Stimulated activated naive CD8-positive, alpha-beta T cell treated with anti-CD3 and anti-CD28 coated beads, Interleukin-15, Interleukin-2, amounts not matched to agents 100 U/mL and 50 U/mL, for 24 hours (primary cell): Measurements from ENCODE around the gene PSMF1.

Source experiments
- ATAC-seq: fragments of 150-1000 bp; cut with Tn5 transposase; one replicate; pipeline ENCODE4 v1.10.0; 2021
- DNase-seq: peaks from one replicate; pipeline ENCODE4 v3.0.0; 2021

Gene PSMF1

DNA sequence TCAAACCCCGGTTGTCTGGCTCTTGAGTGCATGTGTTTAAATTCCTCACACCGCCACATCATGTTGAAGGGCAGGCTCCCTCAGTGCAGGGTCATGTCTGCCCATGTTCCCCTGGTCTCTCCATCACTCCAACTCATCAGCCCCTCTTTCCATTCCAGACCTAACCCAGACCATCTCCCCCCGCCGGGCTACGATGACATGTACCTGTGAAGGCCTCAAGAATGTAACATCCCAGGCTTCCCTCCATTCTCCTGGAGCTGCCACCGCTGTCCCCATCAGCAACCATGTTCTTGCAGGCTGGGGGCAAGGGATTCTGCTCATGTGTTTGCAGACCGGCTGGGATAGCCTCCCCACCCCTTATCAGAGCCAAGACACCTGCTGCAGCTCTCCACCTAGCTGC, 46.5 kb downstream of the PSMF1 start:
- no peak for ATAC-seq

DNA sequence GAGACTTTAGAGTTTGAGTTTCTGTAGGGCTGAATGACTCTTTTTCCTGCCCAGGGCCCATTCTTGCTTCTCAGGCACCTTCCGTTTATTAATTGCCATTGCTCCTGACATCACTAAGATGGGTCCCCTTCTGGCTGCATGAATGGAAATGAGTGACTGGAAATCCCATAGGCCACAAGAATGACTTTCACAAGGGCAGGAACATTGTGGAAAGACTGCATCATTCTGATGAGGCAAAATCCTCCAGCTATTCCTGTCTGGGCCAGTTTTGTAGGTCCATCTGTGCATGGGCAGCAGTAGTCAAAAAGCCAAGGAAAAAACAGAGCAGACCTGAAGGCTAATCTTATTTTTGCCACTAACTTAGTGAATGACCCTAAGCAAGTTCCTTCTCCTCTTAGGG, 47.1 kb downstream of the PSMF1 start:
- no peak for DNase-seq
- ATAC-seq = no peak

More for the DNA sequence above, 46.5 kb downstream of the PSMF1 start:
- DNase-seq = no peak

DNA sequence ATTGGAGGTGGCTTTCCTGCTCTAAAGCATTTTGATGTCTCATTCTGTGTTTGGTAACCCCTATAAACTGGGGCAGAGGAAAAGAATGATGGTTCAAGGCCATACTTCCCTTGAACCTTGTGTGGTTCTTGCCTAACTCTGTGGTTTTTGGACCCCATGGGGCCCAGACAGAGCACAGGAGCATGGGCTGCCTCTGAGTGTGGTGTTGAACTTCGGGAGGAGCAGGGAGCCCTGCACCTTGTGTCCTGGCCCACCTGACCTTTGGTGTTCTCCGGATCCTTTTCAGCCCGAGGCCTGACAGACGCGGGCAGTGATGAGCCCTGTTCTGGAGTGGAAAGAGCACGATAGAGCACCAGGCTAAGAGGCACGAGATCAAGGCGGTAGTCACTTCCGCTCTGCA, 47.5 kb downstream of the PSMF1 start:
- DNase-seq (no peak), ATAC-seq (no peak)

DNA sequence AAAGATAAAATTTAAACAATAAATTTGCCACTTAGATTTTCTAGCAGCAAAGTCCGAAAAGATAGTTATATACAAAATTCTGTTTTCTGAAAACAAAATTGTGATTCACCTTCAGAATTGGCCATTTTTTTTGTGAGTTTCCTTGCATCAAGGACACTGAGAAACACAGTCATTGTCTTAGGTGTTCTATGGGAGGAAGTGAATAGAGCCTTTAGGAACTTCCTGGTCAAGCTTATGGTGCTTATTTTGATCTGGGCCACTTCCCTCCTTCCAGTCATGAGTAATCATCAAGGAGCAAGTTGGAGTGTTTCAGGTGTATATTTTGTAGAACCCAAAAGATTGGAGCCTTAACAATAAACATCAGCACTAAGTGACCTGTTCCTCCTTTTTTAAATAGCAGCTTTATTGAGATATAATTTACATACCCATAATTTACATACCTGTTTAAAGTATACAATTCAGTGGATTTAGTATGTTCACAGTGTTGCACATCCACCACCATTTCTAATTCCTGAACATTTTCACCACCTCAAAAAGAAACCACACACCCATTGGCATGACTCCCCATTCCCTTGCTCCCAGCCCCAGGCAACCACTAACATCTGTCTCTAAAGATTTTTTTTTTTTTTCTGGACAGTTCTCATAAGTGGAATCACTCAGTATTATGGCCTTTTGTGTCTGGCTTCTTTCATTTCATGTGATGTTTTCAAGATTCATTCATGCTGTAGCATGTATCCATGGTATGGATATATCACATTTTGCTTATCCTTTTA, 48.7 kb downstream of the PSMF1 start:
- ATAC-seq (no peak), DNase-seq (no peak)

DNA sequence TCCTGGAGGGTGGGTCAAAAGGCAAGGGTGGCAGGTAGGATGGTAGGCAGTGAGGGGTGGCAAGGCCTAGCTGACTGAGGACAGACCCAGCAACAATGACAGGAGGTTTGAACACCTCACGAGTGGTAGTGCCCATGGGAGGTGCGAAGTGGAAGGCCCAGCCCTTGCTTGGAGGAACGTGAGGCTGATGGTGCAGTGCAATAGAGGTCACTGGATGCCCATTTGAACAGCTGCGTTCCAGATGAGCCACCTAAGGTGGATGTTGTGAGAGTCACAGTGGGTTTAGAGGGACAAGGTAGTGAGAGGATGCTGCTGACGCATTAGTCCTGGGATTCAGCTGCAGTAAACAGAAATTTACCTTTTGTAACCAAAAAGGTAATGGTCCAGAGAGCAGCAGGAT, 50.8 kb downstream of the PSMF1 start:
- ATAC-seq (no peak), DNase-seq (no peak)

DNA sequence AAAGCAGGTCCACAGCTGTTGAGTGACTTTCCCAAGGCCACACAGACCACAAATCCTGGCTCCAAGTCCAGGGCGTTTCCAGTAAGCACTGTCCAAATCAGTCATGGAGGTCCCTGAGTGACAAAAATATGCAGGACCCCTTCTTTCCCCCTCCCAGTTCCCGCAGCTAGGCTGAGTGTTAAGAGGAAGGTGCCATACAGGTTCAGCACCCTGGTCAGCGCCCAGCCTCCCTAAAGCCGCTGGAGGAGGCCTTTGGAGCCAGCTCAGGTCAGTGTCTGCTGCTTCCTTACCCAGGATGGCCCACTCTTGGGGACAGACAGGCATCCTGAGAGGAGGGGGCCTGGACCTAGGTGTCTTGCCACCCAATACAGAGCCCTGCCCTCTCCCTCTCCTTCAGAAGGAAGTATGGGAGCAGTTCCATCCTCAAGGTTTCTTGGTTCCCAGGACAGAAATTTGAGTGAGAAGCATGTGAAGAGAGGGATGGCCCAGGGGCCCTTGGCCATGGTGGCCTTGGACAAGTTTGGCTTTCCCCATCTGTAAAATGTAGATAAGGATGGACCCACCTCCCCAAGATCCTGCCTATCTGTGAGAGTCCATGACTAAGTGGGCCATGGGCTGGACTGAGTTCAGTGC, 53.2 kb downstream of the PSMF1 start:
- ATAC-seq = no peak
- DNase-seq = peak; percentile 29

DNA sequence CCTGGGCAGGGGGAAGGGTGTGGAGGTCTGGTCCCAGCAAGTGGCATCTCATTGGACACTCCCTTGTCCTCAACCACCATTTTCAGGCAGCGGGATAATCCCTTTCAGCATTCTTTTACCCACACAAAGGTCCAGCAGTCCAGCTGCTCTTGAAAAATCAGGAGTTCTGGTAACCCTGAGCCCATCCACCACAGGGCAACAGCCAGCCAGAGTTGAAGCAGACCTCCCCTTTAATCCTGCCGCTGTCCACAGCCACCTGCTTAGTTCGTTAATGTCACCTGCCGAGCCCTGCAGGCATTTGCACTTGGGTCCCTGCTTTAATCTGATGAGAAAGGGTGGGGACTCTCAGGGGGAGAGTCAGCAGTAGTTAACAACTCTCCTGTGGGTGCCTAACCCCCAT, 55.3 kb downstream of the PSMF1 start:
- DNase-seq = no peak
- no peak for ATAC-seq

DNA sequence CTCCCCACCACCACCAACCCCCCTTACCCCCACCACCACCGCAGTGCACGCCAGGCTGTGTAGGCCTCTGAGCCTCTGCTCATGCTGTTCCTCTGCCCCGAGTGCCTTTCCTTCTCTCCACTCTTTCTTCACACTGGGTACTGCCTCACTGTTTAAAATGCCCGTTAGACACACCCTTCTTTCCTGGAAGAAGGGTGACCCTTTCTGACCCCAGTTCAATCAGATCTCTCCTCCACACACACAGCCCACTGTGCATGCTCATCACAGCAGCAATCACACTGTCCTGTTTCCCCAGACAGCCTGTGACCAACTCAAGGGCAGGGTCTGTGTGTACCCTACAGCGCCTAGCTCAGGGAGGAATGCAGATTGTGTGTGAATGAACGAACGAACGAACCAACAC, 56.4 kb downstream of the PSMF1 start:
- no peak for ATAC-seq
- no peak for DNase-seq

DNA sequence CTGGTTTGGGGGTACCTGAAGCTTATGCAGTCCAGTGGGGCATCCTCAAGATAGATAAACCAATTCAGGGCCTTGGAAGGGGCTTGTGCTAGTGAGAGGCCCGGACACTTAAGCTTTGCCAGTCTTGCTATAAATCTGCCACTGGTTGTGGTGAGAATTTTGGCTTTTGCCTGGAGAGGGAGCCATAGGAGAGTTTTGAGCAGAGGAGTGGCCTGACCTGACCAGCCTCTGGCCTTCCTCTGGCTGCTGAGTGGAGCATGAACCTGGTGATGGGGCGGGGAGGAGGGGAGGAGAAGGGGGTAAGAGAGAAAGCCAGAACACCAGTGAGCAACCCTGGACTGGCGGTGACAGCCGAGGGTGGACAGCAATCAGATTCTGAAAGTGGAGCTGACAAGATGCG, 59.3 kb downstream of the PSMF1 start:
- ATAC-seq = no peak
- no peak for DNase-seq

DNA sequence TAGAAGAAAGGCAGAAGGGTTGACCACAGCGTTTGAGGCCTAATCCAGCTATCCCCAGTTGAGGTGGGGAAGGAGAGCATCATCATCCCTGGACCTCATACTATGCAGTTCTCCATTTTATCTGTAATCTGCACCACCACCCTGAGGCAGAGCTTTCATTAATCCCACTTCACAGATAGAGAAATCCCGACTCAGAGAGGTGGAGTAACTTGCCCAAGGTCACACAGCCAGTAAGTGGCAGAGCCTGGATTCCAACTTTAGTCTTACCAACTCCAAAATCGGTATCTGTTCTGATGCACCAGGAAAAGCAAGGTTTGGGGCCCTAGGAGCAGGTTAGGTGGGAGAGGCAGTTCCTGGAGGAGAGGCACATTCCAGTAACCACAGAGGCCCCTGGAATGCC, 59.7 kb downstream of the PSMF1 start:
- DNase-seq (no peak), ATAC-seq (no peak)

DNA sequence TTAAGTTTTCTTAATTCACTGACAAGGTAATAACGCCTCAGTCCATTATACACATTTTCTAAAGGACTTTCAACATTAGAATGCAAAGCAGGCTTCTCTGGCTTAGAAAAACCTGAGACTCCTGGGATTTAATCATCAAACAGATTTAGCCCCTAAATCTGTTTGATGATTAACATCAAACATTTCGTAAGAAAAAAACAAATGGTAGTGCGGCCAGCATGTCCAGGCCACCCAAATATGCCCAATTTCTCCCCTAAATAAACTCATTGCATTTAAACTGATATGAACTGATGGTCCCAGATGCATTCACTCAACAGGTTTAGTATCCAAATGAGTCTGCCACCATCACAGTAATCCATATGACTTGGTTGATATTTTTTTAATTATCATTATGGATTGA, 60.2 kb downstream of the PSMF1 start:
- DNase-seq (no peak), ATAC-seq (no peak)

DNA sequence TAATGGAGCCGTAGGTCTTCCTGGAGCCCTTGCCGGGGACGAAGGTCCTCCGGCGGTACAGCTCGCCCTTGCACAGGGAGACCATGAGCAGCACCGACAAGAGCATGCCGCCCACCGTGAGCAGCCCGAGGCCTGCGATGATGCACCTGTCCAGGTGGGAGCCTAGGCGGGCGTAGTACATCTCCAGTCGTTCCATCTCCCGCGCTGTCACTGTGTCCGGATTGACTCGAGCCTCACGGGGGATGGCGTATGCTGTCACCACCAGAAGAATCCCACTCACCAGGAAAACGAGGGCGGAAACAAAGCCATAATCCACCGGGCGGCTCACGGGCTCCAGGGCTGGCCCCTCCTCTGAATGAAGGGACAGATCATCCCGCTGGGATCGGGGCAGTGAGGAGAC, 62.5 kb downstream of the PSMF1 start:
- ATAC-seq (no peak), DNase-seq (no peak)

DNA sequence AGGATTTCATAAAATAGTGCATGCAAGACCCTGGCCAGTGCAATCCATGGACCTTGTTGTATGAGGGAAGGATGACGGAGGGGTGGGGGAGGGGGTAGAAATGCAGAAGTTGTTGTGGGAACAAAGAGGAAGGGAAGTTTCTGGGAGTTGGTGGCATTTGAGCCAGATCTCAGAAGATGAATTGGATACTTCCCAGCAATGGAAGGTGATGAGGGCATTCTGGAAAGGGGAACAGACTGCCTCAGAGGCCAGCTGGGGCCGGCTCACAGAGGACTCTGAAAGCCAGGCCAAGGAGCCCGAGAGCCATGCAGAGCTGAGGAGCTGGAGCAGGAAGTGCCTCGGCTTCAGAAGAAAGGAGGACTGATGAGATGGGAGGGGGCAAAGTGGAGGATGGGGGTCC, 63.7 kb downstream of the PSMF1 start:
- DNase-seq (no peak), ATAC-seq (no peak)

DNA sequence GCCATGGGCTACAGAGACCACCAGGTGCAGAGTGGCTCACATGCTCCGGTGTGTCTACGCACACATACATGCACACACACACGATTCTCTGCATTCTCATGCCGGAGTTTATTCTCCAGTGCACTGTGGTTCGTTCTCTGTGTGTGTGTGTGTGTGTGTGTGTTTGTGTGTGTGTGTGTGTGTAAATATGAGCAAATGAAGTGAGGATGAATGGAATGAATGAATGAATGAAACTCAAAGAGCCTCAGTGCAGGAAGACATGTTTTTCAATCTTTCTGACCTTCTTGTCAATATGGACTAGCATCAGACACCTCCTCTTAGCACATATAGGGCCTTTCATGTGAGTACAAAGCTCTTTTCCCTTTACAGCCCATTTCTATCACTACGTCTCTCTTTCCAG, 64.8 kb downstream of the PSMF1 start:
- no peak for DNase-seq
- ATAC-seq = no peak

DNA sequence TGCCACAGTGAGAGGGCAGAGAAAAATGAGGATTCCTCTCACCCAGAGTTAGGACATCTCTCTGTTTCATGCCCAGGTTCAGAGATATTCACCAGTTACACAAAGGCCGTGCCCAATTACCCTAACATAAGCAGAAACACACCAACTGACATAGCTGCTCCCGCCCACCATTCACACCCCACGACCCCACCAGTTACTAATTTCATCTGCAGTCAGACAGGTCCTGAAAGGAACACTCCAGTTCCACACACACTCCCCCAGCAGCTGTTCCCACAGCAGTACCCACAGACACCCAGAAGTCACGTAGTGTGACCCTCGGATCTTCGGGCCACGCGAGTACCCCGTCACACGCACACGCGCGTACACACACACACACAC, 65.8 kb downstream of the PSMF1 start:
- ATAC-seq = no peak
- DNase-seq = no peak

DNA sequence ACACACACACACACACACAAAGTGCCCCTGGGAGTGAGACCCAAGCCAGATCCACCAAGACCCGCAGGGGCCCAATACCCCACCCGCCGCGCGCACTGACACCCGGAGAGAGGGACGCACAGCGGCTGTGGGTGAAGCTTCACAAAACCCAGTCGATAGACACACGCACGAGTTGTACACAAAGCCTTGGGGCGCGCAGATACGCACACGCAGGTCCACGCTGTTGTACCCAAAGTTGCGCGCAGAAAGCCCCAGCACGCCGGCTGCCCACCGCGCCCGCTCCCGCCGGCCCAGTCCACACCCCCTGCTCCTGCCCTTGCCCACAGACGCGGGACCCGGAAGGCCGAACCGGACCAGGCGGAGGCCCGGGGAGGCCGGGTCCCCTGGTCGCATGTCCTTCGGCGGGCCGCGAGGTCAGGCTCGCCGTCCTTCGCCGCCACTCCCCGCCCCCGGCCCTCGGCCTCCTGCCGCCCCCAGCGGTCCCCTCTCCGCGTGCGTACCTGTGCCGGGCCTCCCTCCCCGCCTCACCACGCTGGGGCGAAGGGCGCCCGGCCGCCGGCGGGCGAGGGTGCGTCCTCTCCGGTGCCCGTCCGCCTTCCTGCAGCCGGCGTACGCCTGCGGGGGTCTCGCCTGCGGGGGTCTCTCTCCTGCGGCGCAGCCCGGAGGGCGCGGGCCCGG, 66.4 kb downstream of the PSMF1 start, which contains the start of gene TMEM74B:
TMEM74B (minus strand) TSS at position 344 of the 678 bp plus-strand sequence. CDS start 1,180 bp downstream, outside the sequence.
- DNase-seq = no peak
- ATAC-seq = no peak

DNA sequence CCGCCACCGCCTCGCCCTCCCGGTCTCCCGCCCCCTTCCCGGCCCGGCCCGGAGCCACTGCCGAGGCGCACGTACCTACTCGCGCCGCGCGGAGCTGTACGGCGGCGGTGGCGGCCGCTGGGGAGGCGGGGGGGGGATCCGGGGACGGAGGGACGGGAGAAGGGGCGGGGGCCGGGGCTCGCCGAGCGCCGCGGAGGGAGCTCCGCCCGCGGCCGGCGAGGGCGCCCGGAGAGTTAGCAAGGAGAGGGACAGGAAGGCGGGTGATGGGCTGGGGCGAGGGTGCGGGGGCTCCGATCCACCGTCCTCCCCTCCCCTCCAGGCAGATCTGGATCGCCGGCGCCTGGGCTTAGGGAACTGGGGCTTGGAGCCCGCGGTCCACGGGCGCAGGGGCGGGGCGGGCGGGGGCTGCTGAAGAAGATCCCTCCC, 66.9 kb downstream of the PSMF1 start:
- peak; percentile 8 for ATAC-seq
- DNase-seq = peak; percentile 14

DNA sequence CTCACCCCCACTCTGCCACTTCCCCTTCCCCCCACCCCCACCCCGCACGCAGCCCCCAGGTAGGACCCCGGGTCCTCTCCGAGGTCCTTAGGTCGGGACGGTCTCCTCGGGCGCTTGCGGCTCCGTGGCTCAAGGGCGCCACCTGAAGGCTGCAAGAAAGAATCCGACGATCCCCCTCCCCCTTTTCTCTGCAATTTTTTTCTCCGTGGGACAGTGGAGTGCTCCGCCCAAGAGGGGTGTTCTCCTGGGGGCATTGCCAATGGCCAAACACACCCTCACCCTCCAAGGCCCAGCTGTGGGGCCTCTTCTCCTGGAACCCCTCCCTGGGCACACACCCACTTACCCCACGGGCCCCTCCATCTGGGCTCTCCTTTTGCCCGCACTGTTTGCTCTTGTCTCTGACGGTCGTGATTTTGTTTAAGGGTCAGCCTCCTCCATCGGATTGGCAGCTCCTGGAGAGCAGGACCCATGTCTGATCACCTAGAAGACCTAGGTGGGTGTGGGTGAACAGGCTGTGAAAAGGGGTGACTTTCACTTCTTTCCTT, 67.5 kb downstream of the PSMF1 start:
- ATAC-seq (peak; percentile 49), DNase-seq (peak; percentile 69)

DNA sequence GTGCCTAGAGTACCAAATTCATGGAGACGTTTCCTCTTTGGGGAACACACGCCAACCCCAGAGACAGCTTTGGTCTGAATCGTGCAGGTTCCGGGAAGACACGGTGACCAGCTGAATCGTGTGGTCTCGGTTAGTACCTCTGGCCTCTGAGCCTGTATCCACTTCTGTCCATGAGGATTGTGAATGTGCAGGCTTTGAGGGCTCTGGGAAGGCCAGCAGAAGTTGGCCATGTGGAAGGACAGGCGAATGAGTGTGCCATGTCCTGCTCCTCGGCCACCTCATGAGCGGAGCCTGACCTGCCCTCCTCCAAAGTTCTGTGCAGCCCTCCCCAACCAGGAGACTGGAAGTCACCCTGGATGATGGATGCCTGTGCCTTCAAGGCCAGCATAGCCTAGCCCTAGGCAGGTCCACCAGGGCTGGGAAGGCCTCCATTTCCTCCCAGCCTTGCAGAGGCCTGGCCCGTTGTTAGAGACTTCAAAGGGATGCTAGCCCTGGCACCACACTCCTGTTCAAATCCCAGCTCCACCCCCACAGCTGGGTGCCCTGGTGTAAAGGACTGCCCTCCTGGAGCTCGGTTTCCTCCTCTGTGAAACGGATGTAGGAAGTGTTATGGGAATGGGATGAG, 68.1 kb downstream of the PSMF1 start:
- ATAC-seq = no peak
- no peak for DNase-seq

DNA sequence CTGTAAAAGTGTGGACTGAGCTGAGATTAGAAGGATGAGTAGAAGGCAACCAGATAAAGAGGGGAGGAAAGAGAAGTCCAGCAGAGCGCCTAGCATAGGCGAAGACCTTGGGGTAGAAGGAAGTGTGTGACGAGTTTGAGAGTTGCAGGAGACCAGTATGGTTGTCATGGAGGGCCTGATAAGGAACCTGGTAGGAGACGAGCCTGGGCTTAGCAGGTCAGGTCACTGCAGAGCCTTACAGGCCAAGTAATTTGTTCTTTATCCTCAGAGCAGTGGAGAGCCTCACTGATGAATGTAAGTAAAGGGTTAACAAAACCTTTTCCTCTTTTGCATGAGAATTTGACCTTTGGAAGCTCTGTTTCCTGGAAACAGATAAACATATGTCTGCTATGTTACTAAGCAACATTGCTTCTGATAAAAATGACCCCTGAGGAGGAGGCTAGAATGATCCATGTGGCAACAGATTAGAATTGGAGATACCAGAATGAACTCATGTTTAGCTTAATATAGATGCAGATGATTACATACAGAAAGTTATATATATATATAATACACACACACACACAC, 69.3 kb downstream of the PSMF1 start:
- ATAC-seq (no peak), DNase-seq (no peak)

DNA sequence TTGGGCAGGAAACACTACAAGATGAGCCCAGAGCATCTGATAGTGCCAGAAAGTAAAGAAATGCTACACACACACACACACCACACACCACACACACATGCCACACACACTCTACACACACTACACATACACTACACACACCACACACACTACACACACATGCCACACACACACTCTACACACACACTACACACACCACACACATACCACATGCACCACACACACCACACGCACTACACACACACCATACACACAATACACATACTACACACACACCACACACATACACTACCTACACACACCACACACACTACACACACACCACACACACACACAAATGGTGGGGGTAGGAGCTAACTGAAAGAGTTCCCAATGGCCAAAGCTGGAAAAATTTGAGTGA, 69.9 kb downstream of the PSMF1 start:
- ATAC-seq (no peak), DNase-seq (no peak)

DNA sequence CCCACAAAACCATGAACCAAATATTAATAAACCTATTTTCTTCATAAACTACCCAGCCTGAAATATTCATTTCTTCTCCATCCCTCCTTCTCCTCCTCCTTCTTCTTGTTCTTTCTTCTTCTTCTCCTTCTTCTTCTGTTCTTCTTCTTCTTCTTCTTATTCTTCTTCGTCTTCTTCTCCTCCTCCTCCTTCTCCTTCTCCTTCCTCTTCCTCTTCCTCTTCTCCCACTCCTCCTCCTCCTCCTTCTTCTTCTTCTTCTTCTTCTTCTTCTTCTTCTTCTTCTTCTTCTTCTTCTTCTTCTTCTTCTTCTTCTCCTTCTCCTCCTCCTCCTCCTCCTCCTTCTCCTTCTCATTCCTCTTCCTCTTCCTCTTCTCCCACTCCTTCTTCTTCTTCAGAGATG, 71.4 kb downstream of the PSMF1 start:
- DNase-seq (no peak), ATAC-seq (no peak)
